ENCODE results near the gene GMNN. TPM values are rescaled to one million over a fixed set of nuclear protein-coding genes. Genes with fewer than 3 reads are reported as not detected.

Gene GMNN
- polyA plus RNA-seq, 3 donors: 2.6 to 5.2 (median 2.9) TPM

DNA sequence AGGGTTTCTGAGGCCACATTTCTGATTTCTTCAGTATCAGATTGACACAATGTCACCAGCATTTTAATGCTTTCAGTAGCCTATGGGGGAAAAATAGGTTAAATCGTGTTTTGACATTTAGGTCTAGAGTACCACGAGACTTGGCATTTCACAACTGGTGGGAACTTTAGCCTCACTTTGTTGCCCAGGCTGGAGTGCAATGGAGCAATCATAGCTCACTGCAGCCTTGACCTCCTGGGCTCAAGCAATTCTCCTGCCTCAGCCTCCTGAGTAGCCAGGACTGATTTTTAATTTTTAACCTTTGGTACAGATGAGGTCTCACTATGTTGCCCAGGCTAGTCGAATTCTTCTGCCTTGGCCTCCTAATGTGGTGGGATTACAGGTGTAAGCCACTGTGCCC, 35.0 kb downstream of the GMNN start:
- Mint-ChIP-seq H3K27ac (no peak overlapping the region), H3K9me3 (no peaks in the 10 kb centered on the region), H3K4me3 (no peak overlapping the region), H3K4me1 (no peaks in the 10 kb centered on the region), H3K27me3 (ENCODE audit: low read depth in 3 of 3) (peaks cover 0 to 1% (median 0%) of the 10 kb centered on the region in 3 donors), H3K36me3 (peaks cover 59 to 65% of the 10 kb centered on the region in 2 donors)
- Histone ChIP-seq H3K27ac (ENCODE audit: low read depth in 1 of 2, low read length in 2 of 2) (peak overlapping the region in 1 of 2 donors; percentile 34), H3K9ac (ENCODE audit: insufficient read depth, low read length, poor library complexity, severe bottlenecking) (no peak overlapping the region), H3K4me1 (ENCODE audit: control insufficient read depth in 1 of 2, insufficient read depth in 2 of 2, low read length in 2 of 2) (no peaks in the 10 kb centered on the region), H3K4me3 (replicated peaks in 1 of 3; ENCODE audit: low read depth in 2 of 3, low read length in 3 of 3) (no peak overlapping the region), H3K4me2 (replicated peaks; ENCODE audit: extremely low read depth, low read length, poor library complexity, severe bottlenecking) (no peak overlapping the region), H2AFZ (ENCODE audit: insufficient read depth, low read depth, low read length, poor library complexity, severe bottlenecking) (no peak overlapping the region), H3K79me2 (ENCODE audit: insufficient read depth, low read length) (no peaks in the 10 kb centered on the region), H3K27me3 (ENCODE audit: control insufficient read depth in 2 of 2, insufficient read depth in 2 of 2, low read length in 2 of 2) (no peaks in the 10 kb centered on the region), H3K36me3 (replicated peaks in 1 of 2; ENCODE audit: control insufficient read depth in 1 of 2, insufficient read depth in 2 of 2, low read length in 2 of 2) (peaks cover 57 to 67% of the 10 kb centered on the region in 2 donors), H4K20me1 (ENCODE audit: insufficient read depth, low read length) (peaks cover 66% of the 10 kb centered on the region), H3K9me3 (replicated peaks in 1 of 2; ENCODE audit: control insufficient read depth in 1 of 2, insufficient read depth in 1 of 2, low read length in 2 of 2) (no peaks in the 10 kb centered on the region)
- intact Hi-C loops (cut with micrococcal nuclease): no loop called here
- no peak for DNase-seq
- 82% methylated on average over 3 of the region's 3 CpGs for WGBS (ENCODE audit: insufficient coverage)
- TF ChIP-seq, protein P1, sequence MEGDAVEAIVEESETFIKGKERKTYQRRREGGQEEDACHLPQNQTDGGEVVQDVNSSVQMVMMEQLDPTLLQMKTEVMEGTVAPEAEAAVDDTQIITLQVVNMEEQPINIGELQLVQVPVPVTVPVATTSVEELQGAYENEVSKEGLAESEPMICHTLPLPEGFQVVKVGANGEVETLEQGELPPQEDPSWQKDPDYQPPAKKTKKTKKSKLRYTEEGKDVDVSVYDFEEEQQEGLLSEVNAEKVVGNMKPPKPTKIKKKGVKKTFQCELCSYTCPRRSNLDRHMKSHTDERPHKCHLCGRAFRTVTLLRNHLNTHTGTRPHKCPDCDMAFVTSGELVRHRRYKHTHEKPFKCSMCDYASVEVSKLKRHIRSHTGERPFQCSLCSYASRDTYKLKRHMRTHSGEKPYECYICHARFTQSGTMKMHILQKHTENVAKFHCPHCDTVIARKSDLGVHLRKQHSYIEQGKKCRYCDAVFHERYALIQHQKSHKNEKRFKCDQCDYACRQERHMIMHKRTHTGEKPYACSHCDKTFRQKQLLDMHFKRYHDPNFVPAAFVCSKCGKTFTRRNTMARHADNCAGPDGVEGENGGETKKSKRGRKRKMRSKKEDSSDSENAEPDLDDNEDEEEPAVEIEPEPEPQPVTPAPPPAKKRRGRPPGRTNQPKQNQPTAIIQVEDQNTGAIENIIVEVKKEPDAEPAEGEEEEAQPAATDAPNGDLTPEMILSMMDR (IDR thresholded peaks at IDR 0.05): no peak

DNA sequence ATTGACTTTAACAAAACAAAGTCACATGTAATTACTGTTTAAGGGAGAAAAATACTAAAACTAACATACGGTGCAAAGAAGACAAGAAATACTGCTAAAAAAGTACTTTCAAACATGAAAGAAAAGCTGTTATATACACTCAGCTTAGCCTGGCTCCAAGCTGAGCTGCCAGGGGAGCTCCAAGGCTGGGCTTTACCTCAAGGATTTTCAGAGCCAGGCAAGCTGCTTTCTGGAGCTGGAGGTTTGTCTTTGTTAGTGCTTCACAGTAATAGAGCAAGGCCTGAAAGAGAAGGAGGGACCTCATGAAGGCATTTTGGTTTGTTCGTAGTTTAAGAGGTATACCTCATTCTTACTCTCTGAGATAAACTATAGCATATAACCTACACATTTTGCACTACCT, 43.6 kb downstream of the GMNN start:
- 100% methylated on average over 1 of the region's 2 CpGs for WGBS (ENCODE audit: insufficient coverage)
- Histone ChIP-seq H3K9me3 (replicated peaks in 1 of 2; ENCODE audit: control insufficient read depth in 1 of 2, insufficient read depth in 1 of 2, low read length in 2 of 2) (peaks cover 0 to 4% of the 10 kb centered on the region in 2 donors), H4K20me1 (ENCODE audit: insufficient read depth, low read length) (peaks cover 55% of the 10 kb centered on the region), H3K4me3 (replicated peaks in 1 of 3; ENCODE audit: low read depth in 2 of 3, low read length in 3 of 3) (no peak overlapping the region), H3K27me3 (ENCODE audit: control insufficient read depth in 2 of 2, insufficient read depth in 2 of 2, low read length in 2 of 2) (no peaks in the 10 kb centered on the region), H3K4me2 (replicated peaks; ENCODE audit: extremely low read depth, low read length, poor library complexity, severe bottlenecking) (no peak overlapping the region), H3K27ac (ENCODE audit: low read depth in 1 of 2, low read length in 2 of 2) (no peak overlapping the region), H2AFZ (ENCODE audit: insufficient read depth, low read depth, low read length, poor library complexity, severe bottlenecking) (no peak overlapping the region), H3K79me2 (ENCODE audit: insufficient read depth, low read length) (no peaks in the 10 kb centered on the region), H3K9ac (ENCODE audit: insufficient read depth, low read length, poor library complexity, severe bottlenecking) (no peak overlapping the region), H3K36me3 (replicated peaks in 1 of 2; ENCODE audit: control insufficient read depth in 1 of 2, insufficient read depth in 2 of 2, low read length in 2 of 2) (peaks cover 55 to 60% of the 10 kb centered on the region in 2 donors), H3K4me1 (ENCODE audit: control insufficient read depth in 1 of 2, insufficient read depth in 2 of 2, low read length in 2 of 2) (no peaks in the 10 kb centered on the region)
- H3K9me3 Mint-ChIP-seq: no peaks in the 10 kb centered on the region
- peak overlapping the region in 2 of 7 donors; percentile 3 to 83 for H3K27ac Mint-ChIP-seq
- TF ChIP-seq, protein P1 (IDR thresholded peaks at IDR 0.05): no peak
- intact Hi-C loops (cut with micrococcal nuclease): no loop called here
- peaks cover 42 to 51% of the 10 kb centered on the region in 2 donors for H3K36me3 Mint-ChIP-seq
- no peak for DNase-seq
- H3K4me3 Mint-ChIP-seq: no peak overlapping the region
- no peaks in the 10 kb centered on the region for H3K4me1 Mint-ChIP-seq
- no peaks in the 10 kb centered on the region for H3K27me3 Mint-ChIP-seq (ENCODE audit: low read depth in 3 of 3)

Data from CD14-positive monocyte (primary cell).